ENCODE data around the gene SMARCB1.

SMARCB1 gene

DNA sequence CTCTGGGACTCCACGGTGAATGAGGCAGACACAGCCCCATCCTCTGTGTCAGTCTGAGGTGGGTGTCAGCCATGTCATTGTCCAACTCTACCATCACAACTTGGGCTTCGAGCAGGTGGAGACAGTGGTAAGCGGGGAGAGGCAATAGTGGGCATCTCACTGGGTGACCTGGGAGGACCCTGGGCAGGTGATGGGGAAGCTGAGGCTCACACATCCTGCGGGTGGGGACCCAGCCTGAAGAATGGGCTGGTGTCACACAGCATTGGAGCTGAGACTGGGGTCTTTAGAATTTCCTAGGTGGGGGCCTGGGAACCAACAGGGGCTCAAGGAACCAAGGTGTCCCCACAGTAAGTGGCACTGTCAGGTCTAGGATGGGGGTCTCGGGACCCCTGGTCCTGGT is 7.0 kb upstream of the SMARCB1 start:
- FAIRE-seq: no peak
- DNase-seq (ENCODE audit: insufficient read length, low spot score): no peak

DNA sequence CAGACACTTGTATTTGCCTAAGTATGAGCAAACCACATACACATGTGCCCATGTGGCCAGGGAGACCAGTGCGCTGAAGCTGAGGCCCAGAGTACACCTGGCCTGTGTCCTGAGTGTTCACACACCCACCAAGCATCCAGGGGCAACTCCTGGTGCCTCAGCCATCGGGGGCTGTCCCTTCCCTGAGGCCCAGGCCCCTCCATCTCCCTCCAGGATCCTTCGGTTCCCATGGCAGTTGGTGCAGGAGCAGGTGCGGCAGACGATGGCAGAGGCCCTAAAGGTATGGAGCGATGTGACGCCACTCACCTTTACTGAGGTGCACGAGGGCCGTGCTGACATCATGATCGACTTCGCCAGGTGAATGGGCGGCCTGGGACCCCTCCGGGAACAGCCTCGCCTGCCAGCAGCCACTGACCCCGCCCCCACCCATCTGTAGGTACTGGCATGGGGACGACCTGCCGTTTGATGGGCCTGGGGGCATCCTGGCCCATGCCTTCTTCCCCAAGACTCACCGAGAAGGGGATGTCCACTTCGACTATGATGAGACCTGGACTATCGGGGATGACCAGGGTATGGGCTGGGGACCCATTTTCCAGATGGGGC is 6.5 kb upstream of the SMARCB1 start:
- FAIRE-seq (no peak), DNase-seq (ENCODE audit: insufficient read length, low spot score) (no peak)

DNA sequence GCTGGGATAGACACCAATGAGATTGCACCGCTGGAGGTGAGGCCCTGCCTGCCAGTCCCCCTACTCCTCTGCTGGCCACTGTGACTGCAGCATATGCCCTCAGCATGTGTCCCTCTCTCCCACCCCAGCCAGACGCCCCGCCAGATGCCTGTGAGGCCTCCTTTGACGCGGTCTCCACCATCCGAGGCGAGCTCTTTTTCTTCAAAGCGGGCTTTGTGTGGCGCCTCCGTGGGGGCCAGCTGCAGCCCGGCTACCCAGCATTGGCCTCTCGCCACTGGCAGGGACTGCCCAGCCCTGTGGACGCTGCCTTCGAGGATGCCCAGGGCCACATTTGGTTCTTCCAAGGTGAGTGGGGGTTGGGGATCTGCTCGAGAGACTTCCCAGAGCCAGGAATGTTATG is 5.7 kb upstream of the SMARCB1 start:
- FAIRE-seq (no peak), DNase-seq (ENCODE audit: insufficient read length, low spot score) (no peak)

DNA sequence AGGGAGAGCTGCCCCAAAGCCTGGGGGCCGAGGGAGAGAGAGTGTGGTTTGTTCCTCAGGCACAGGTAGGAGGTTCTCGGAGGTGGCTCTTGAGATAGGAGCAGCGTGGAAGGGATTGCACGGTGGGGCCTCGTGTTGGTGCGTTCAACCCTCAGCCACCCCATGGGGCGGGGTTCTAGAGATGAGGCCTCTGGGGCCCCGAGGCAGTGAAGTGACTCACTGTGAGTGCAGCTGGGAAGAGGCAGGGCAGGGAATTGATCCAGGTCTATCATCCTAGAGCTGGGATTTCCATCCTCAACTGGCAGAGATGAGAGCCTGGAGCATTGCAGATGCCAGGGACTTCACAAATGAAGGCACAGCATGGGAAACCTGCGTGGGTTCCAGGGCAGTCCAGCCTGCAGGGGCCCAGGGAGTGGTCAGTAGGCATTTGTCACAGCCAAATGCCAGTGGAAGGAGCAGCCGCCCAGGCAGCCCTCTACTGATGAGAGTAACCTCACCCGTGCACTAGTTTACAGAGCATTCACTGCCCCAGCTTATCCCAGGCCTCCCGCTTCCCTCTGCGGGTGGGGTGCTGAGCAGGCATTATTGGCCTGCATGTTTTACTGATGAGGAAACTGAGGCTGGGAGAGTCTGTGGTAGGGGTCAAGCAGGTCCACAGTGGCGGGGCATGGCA is 5.1 kb upstream of the SMARCB1 start:
- no peak for FAIRE-seq
- DNase-seq (ENCODE audit: insufficient read length, low spot score): no peak

DNA sequence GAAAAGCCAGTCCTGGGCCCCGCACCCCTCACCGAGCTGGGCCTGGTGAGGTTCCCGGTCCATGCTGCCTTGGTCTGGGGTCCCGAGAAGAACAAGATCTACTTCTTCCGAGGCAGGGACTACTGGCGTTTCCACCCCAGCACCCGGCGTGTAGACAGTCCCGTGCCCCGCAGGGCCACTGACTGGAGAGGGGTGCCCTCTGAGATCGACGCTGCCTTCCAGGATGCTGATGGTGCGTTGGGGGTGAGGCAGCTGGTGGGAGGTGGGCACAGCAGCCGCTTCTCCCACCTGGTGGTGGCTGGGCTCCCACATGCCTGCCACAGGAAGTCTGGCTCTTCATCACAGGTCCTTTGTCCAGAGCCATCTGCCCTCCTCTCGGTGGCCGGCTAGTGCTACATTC is 4.5 kb upstream of the SMARCB1 start:
- FAIRE-seq: no peak
- DNase-seq (ENCODE audit: insufficient read length, low spot score): no peak

GRCh38 chr22:23782703-23783102 is 4.1 kb upstream of the SMARCB1 start:
- FAIRE-seq (no peak), DNase-seq (ENCODE audit: insufficient read length, low spot score) (no peak)

- DNase-seq (ENCODE audit: insufficient read length, low spot score) (no peak), FAIRE-seq (no peak)
Observed at GRCh38 chr22:23783265-23784150, 3.3 kb upstream of the SMARCB1 start.

DNA sequence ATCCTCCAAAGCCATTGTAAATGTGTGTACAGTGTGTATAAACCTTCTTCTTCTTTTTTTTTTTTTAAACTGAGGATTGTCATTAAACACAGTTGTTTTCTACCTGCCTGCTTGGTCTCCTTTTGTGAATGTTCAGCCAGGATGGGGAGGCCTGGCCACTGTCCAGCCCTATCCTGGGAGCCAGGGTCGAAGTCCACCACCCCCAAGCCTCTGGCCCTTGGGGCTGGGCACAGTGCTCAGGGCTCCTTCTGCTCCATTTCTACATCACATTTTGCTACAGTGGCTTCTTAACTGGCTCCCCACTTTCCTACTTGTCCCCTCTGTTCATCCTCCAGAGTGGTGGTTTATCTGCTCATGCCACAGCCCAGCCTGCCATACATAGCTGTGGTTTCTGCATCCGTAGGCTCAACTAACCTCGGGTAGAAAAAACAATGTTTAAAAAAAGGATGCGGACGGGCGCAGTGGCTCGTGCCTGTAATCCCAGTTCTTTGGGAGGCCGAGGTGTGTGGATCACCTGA is 2.5 kb upstream of the SMARCB1 start:
- FAIRE-seq: no peak
- DNase-seq (ENCODE audit: insufficient read length, low spot score): no peak

- DNase-seq (ENCODE audit: insufficient read length, low spot score): no peak
- no peak for FAIRE-seq
Observed at GRCh38 chr22:23786261-23786710, 480 bp upstream of the SMARCB1 start.

DNA sequence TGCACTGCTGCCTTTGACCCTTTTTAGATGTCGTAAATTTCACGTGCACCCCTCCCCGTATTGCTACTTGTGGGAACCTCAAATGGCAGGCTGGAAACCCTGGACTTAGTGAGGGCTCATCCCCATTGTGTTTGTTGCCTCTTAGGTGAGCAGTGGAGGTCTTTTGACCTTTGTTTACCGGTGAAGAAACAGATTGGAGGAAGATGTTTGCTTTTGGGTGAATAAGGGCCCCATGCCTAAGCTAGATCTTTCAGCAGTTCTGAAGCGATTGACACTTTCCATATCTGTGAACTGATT is 782 bp downstream of the SMARCB1 start:
- FAIRE-seq (peak; percentile 89), DNase-seq (ENCODE audit: insufficient read length, low spot score) (no peak)

DNA sequence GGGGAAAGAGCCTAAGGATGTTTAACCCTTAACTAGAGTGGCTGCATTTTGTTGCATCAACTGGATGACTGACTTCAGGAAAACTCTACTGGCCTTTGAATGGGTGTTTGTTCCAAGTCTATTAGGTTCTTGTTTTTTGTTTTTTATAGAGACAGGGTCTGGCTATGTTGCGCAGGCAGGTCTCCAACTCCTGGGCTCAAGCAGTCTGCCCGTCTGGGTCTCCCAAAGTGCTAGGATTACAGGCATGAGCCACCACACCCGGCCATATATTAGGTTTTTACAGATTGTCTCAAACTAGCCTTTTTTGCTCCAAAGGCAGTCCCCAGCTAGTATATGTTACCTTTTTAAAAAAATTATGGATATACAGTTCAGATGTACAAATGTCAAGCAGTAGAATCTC is 1.1 kb downstream of the SMARCB1 start:
- no peak for FAIRE-seq
- DNase-seq (ENCODE audit: insufficient read length, low spot score): no peak

- FAIRE-seq (no peak), DNase-seq (ENCODE audit: insufficient read length, low spot score) (no peak)
Observed at GRCh38 chr22:23789121-23789520, 2.4 kb downstream of the SMARCB1 start.

- FAIRE-seq: no peak
- no peak for DNase-seq (ENCODE audit: insufficient read length, low spot score)
Observed at GRCh38 chr22:23789638-23790037, 2.9 kb downstream of the SMARCB1 start.

GRCh38 chr22:23790819-23791737 is 4.3 kb downstream of the SMARCB1 start:
- FAIRE-seq: no peak
- no peak for DNase-seq (ENCODE audit: insufficient read length, low spot score)

DNA sequence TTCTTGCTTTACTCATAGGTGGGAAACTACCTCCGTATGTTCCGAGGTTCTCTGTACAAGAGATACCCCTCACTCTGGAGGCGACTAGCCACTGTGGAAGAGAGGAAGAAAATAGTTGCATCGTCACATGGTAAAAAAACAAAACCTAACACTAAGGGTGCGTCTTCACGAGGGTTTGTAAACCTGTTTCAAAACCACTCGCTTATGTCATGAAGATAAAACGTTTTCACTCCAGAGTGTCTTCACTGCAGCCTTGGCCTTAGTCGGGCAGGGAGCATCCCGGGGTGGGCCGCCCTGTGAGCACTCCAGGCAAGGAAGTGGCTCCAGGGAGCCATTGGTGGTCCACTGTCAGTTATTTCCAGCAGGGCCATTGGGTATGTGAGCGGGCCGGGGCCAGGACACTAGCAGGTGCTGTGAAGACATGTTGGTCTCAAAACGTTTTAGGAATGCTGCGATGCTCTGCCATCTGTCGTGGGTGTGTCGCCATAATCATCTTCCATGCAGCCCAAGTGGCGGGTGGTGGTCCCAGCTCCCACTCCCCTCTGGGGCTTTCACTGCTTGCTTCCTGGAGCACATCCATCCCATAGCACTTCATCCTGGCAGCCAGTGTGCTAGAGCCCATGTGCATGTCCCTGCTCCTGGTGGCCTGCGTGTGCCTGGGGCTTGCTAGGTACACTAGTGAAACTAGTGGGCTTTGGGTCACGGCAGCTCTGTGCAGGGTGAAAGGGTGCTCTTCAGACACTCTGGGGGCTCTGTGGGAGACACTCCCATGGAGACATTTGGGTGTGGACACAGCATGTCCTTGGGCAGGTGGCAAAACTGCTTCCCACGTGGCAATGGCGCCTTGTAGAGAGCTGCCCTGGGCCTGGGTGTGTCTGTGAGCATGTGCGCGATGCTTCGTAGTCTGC is 5.2 kb downstream of the SMARCB1 start:
- no peak for FAIRE-seq

GRCh38 chr22:23793326-23793725 is 6.6 kb downstream of the SMARCB1 start:
- DNase-seq (ENCODE audit: insufficient read length, low spot score): no peak
- FAIRE-seq: no peak

More for the DNA sequence above, 5.2 kb downstream of the SMARCB1 start:
- DNase-seq (ENCODE audit: insufficient read length, low spot score): no peak

DNA sequence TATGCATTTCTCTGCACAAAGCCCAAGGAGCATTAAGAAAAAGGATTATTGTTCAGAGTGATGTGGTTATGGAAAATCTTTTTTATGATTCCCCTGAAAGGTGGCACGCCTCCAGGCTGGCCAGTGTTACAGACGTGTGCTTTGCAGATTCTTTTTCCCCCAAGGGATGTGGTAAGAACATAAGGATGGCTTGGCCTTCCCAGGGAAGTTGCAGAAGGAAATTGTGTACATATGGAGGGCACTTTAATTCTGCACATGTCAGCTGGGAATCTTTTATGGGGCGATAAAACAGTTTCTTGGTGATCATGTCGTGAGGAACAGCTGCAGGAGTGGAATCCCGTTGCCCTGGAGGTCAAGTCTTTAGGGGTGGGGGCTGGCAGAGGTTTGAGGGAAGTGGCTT is 9.7 kb downstream of the SMARCB1 start:
- no peak for FAIRE-seq

GRCh38 chr22:23800297-23801237 is 13.8 kb downstream of the SMARCB1 start:
- peak; percentile 95 for FAIRE-seq
- DNase-seq (ENCODE audit: insufficient read length, low spot score): peak; percentile 58

More for the DNA sequence above, 9.7 kb downstream of the SMARCB1 start:
- no peak for DNase-seq (ENCODE audit: insufficient read length, low spot score)

All from GM19239 (cell line).